H1 (cell line): ENCODE data around the gene AURKB. TPM values are rescaled to one million over a fixed set of nuclear protein-coding genes. Genes with fewer than 3 reads are reported as not detected.

Experiments used
- CTCF ChIA-PET: fragments of 300-600 bp; sonication (Branson Sonifier 250); formaldehyde crosslinking; loops from one replicate; lab custom pipeline; 2021; ENCODE audit not compliant: partially characterized antibody; lab: Charles Lee
- POLR2A ChIA-PET: fragments of 300-600 bp; sonication (Branson Sonifier 250); formaldehyde crosslinking; loops from one replicate; lab custom pipeline; 2021; ENCODE audit warnings: inconsistent platforms; ENCODE audit not compliant: partially characterized antibody; lab: Charles Lee
- DNase-seq, 2 experiments: peaks; one replicate each; pipeline versions ENCODE4 v3.0.0 to v3.0.0-alpha.2; 2010 to 2022; ENCODE audit warnings: low spot score in 2 of 2, low read depth in 1 of 2, mixed read lengths in 1 of 2
- FAIRE-seq: peaks from 2 replicates; lab custom pipeline; 2011; peaks lifted over from hg19 to GRCh38; lab: Jason Lieb, UNC
- H2AFZ ChIP-seq: 2 replicates; pipeline ENCODE4 v1.8.1; 2012; ENCODE audit warnings: low read length, inconsistent platforms
- H2AK5ac ChIP-seq: 2 replicates; pipeline ENCODE4 v1.6.1; 2013; ENCODE audit warnings: low read depth, low read length
- H2BK120ac ChIP-seq: replicated peaks from 2 replicates; pipeline ENCODE3; 2013; ENCODE audit warnings: low read depth, low read length, inconsistent platforms
- H2BK12ac ChIP-seq: 2 replicates; pipeline ENCODE4 v1.6.1; 2013; ENCODE audit warnings: low read depth, low read length
- H2BK15ac ChIP-seq: 2 replicates; pipeline ENCODE4 v1.6.1; 2013; ENCODE audit warnings: low read length
- H2BK20ac ChIP-seq: 2 replicates; pipeline ENCODE4 v1.6.1; 2013; ENCODE audit warnings: low read length
- H2BK5ac ChIP-seq: 2 replicates; pipeline ENCODE4 v1.6.1; 2013; ENCODE audit warnings: low read depth, low read length
- H3K14ac ChIP-seq: 2 replicates; pipeline ENCODE4 v1.6.1; 2013; ENCODE audit warnings: inconsistent platforms; ENCODE audit not compliant: insufficient read length
- H3K18ac ChIP-seq: 2 replicates; pipeline ENCODE4 v1.6.1; 2013; ENCODE audit warnings: low read length; ENCODE audit errors: extremely low read depth
- H3K23ac ChIP-seq: 2 replicates; pipeline ENCODE4 v1.6.1; 2013; ENCODE audit warnings: inconsistent platforms; ENCODE audit not compliant: insufficient read length
- H3K23me2 ChIP-seq: 2 replicates; pipeline ENCODE4 v1.6.1; 2013; ENCODE audit warnings: low read depth, low read length
- H3K27ac ChIP-seq: 2 replicates; pipeline ENCODE4 v1.6.1; 2011; ENCODE audit warnings: low read depth, low read length, inconsistent platforms
- H3K27me3 ChIP-seq, 4 experiments: replicated peaks in 1 of 4; 1 replicate in 1 of 4; 2 replicates in 3 of 4; pipeline versions ENCODE4 v1.6.1 to v1.8.1; 2011 to 2013; ENCODE audit warnings: low read length in 3 of 4, mild to moderate bottlenecking in 3 of 4, inconsistent platforms in 2 of 4, mixed read lengths in 2 of 4, moderate library complexity in 1 of 4; ENCODE audit not compliant: control insufficient read depth in 3 of 4, insufficient read depth in 3 of 4; ENCODE audit errors: extremely low read depth in 1 of 4
- H3K36me3 ChIP-seq, 4 experiments: 2 replicates each; pipeline versions ENCODE4 v1.6.1 to v1.8.1; 2011 to 2013; ENCODE audit warnings: mild to moderate bottlenecking in 4 of 4, low read length in 3 of 4, moderate library complexity in 2 of 4, control low read depth in 1 of 4, inconsistent platforms in 1 of 4; ENCODE audit not compliant: insufficient read depth in 4 of 4, control insufficient read depth in 2 of 4
- H3K4ac ChIP-seq: replicated peaks from 2 replicates; pipeline ENCODE3; 2013; ENCODE audit warnings: low read length, low read depth, mixed read lengths, inconsistent platforms; ENCODE audit not compliant: insufficient read length
- H3K4me1 ChIP-seq, 4 experiments: replicated peaks in 1 of 4; 1 replicate in 1 of 4; 2 replicates in 3 of 4; pipeline versions ENCODE4 v1.6.1 to v1.8.1; 2011 to 2013; ENCODE audit warnings: low read length in 3 of 4, inconsistent platforms in 2 of 4, mixed read lengths in 1 of 4; ENCODE audit not compliant: insufficient read depth in 4 of 4, control insufficient read depth in 3 of 4
- H3K4me2 ChIP-seq, 2 experiments: 2 replicates each; pipeline versions ENCODE4 v1.6.1 to v1.8.1; 2011 to 2013; ENCODE audit warnings: low read depth in 2 of 2, low read length in 2 of 2, control low read depth in 1 of 2, inconsistent platforms in 1 of 2, mild to moderate bottlenecking in 1 of 2; ENCODE audit not compliant: insufficient read depth in 1 of 2
- H3K4me3 ChIP-seq, 4 experiments: fragments of 200-600, 300-600 bp in 1 of 4; sonication (generic), shearing (Covaris generic), sonication (Bioruptor Twin) in 1 of 4; 2 replicates each; pipeline versions ENCODE4 v1.5.1 to v1.8.1; 2011 to 2016; ENCODE audit warnings: low read length in 4 of 4, low read depth in 3 of 4, control low read depth in 2 of 4, inconsistent platforms in 2 of 4, mild to moderate bottlenecking in 2 of 4, mixed read lengths in 1 of 4, moderate library complexity in 1 of 4; ENCODE audit not compliant: insufficient read depth in 2 of 4; ENCODE audit errors: extremely low read depth in 1 of 4
- H3K56ac ChIP-seq: replicated peaks from 2 replicates; pipeline ENCODE3; 2013; ENCODE audit warnings: low read depth, mild to moderate bottlenecking, mixed read lengths, low read length, inconsistent platforms; ENCODE audit not compliant: insufficient read length
- H3K79me1 ChIP-seq: 2 replicates; pipeline ENCODE4 v1.6.1; 2013; ENCODE audit warnings: low read depth, low read length, control low read depth
- H3K79me2 ChIP-seq, 2 experiments: 2 replicates each; pipeline versions ENCODE4 v1.6.1 to v1.8.1; 2012 to 2013; ENCODE audit warnings: low read length in 2 of 2, mild to moderate bottlenecking in 2 of 2, inconsistent platforms in 1 of 2; ENCODE audit not compliant: insufficient read depth in 2 of 2, control insufficient read depth in 1 of 2
- H3K9ac ChIP-seq, 4 experiments: replicated peaks in 1 of 4; 1 replicate in 1 of 4; 2 replicates in 3 of 4; pipeline versions ENCODE4 v1.6.1 to v1.8.1; 2011 to 2013; ENCODE audit warnings: low read depth in 3 of 4, low read length in 3 of 4, control low read depth in 2 of 4, mild to moderate bottlenecking in 2 of 4, moderate library complexity in 2 of 4, inconsistent platforms in 1 of 4; ENCODE audit errors: extremely low read depth in 1 of 4
- H3K9me3 ChIP-seq, 2 experiments: 2 replicates each; pipeline versions ENCODE4 v1.6.1 to v1.8.1; 2012 to 2013; ENCODE audit warnings: mild to moderate bottlenecking in 2 of 2, moderate library complexity in 2 of 2, control low read depth in 1 of 2, inconsistent platforms in 1 of 2, low read depth in 1 of 2, low read length in 1 of 2, mixed read lengths in 1 of 2; ENCODE audit not compliant: insufficient read depth in 2 of 2
- H4K20me1 ChIP-seq, 2 experiments: replicated peaks in 1 of 2; 2 replicates each; pipeline versions ENCODE3 to v1.8.1; 2011 to 2013; ENCODE audit warnings: inconsistent platforms in 2 of 2, low read length in 2 of 2, mild to moderate bottlenecking in 1 of 2; ENCODE audit not compliant: insufficient read depth in 2 of 2, control insufficient read depth in 1 of 2
- H4K5ac ChIP-seq: 2 replicates; pipeline ENCODE4 v1.6.1; 2013; ENCODE audit warnings: low read length, low read depth, mixed read lengths, inconsistent platforms; ENCODE audit not compliant: insufficient read length
- H4K8ac ChIP-seq: 2 replicates; pipeline ENCODE4 v1.8.0; 2013; ENCODE audit warnings: mild to moderate bottlenecking, moderate library complexity, low read length, inconsistent platforms; ENCODE audit not compliant: insufficient read depth; ENCODE audit errors: extremely low read depth
- H4K91ac ChIP-seq: replicated peaks from 2 replicates; pipeline ENCODE3; 2013; ENCODE audit warnings: low read length, mixed read lengths, inconsistent platforms; ENCODE audit not compliant: insufficient read length
- CBX8 ChIP-seq: fragments of 300-800, 300-1000 bp; sonication (generic); IDR thresholded peaks from 2 replicates; pipeline ENCODE4 v1.7.1; 2016; ENCODE audit warnings: low read depth, low read length, borderline replicate concordance
- EP300 ChIP-seq, 2 experiments: IDR thresholded peaks; 1 replicate in 1 of 2; 2 replicates in 1 of 2; pipeline ENCODE4 v1.6.1; 2011 to 2012; ENCODE audit warnings: low read depth in 2 of 2, low read length in 2 of 2, mild to moderate bottlenecking in 2 of 2, borderline replicate concordance in 1 of 2, inconsistent platforms in 1 of 2, moderate library complexity in 1 of 2
- GABPA ChIP-seq: IDR thresholded peaks from 2 replicates; pipeline ENCODE4 v1.6.1; 2011; ENCODE audit warnings: mild to moderate bottlenecking, low read length, moderate library complexity, borderline replicate concordance; ENCODE audit not compliant: insufficient read depth
- RXRA ChIP-seq: IDR thresholded peaks from 2 replicates; pipeline ENCODE4 v1.6.1; 2011; ENCODE audit warnings: low read depth, mild to moderate bottlenecking, low read length, moderate library complexity; ENCODE audit not compliant: insufficient read depth
- WGBS, 2 experiments: shearing (Covaris generic) in 1 of 2; methylation state at CpG; one replicate each; pipeline versions ENCODE4 v1.1.6 to v1.1.7; 2013 to 2015; ENCODE audit warnings: low lambda C conversion rate in 2 of 2, mixed read lengths in 2 of 2, inconsistent platforms in 1 of 2, low coverage in 1 of 2, missing lambda C conversion rate in 1 of 2; ENCODE audit not compliant: insufficient replicate concordance in 2 of 2, insufficient coverage in 1 of 2, insufficient read length in 1 of 2; ENCODE audit errors: extremely low coverage in 1 of 2, missing lambda C conversion rate in 1 of 2; 5-methylcytosine and 5-hydroxymethylcytosine counted together
- polyA plus RNA-seq, 7 experiments: library from polyadenylated mRNA; depleted of rRNA in 3 of 7; stranded (reverse) in 5 of 7; unstranded in 2 of 7; fragments of >200 nt in 5 of 7; fragments of 200-250 nt in 2 of 7; gene quantifications; 1 replicate in 5 of 7; 2 replicates in 1 of 7; 4 replicates in 1 of 7; pipeline versions ENCODE4 v1.2.1 to v1.2.3, GENCODE V29; 2011 to 2013; ENCODE audit warnings: missing spikeins in 2 of 7, mixed read lengths in 2 of 7
- total RNA-seq: library from RNA; stranded (reverse); fragmentation: NEBNext Ultra II Directional; extraction: Animal tissue kit (Norgen Biotek cat#: 25700); gene quantifications from 2 replicates; pipeline ENCODE4 v1.2.1, GENCODE V29; 2021

AURKB gene
- total and polyA plus RNA-seq, 2 of the 8 experiments (the other 6 are each of a cell fraction or from before 2014, with no cell fraction given), result 102 to 160 TPM

GRCh38 chr17:8254881-8255280 lies 44.5 kb upstream of the AURKB start:
- Histone ChIP-seq H3K27me3 (no peaks in the 10 kb centered on the region), H4K91ac (no peak overlapping the region), H3K23ac (no peak overlapping the region)
- POLR2A ChIA-PET, result interaction anchor here (1.5 to 66.3 kb wide), 3 partner anchors 9 to 47 kb away, joined by 3 to 1521 read pairs (median 1521); partner anchors contain the start of genes CTC1, PFAS, RANGRF and SLC25A35
- TF ChIP-seq GABPA (no peak), RXRA (no peak), CBX8 (no peak), EP300 (IDR thresholded peaks at IDR 0.05; ENCODE audit: borderline replicate concordance in 1 of 2, low read depth in 2 of 2, low read length in 2 of 2) (no peak)
- TF ChIP-seq, all 59 proteins: peak for 0
- no peak overlapping the region for H2BK20ac ChIP-seq
- no peak overlapping the region for H2AK5ac ChIP-seq
- H3K4me3 ChIP-seq, result no peak overlapping the region
- H3K4me1 ChIP-seq, result peaks cover 0 to 6% (median 2%) of the 10 kb centered on the region in 4 experiments; a peak in 5 of 7 replicates
- H3K4me2 ChIP-seq, result no peak overlapping the region
- H3K36me3 ChIP-seq, result peaks cover 28 to 59% (median 47%) of the 10 kb centered on the region in 4 experiments
- no peak overlapping the region for H3K14ac ChIP-seq
- H4K8ac ChIP-seq, result no peak overlapping the region
- H3K4ac ChIP-seq, result no peak overlapping the region
- no peak overlapping the region for H4K5ac ChIP-seq
- DNase-seq, result no peak
- no peak overlapping the region for H3K18ac ChIP-seq
- H2BK12ac ChIP-seq, result no peak overlapping the region
- no peak overlapping the region for H2BK120ac ChIP-seq
- H3K23me2 ChIP-seq, result peaks cover 7% of the 10 kb centered on the region
- no peak overlapping the region for H2BK5ac ChIP-seq
- CTCF ChIA-PET, result interaction anchor here (1.0 to 1.9 kb wide), 5 partner anchors 19 to 62 kb away, joined by 3 to 5 read pairs (median 4); no protein-coding TSS in a partner anchor
- peaks cover 19 to 35% of the 10 kb centered on the region in 2 experiments for H3K79me2 ChIP-seq
- no peak overlapping the region for H3K9ac ChIP-seq
- H4K20me1 ChIP-seq, result peaks cover 0 to 5% of the 10 kb centered on the region in 2 experiments
- H3K56ac ChIP-seq, result no peak overlapping the region
- 96% methylated on average over 11 of the region's 11 CpGs; no CpG with 5 or more reads in 1 of the 2 experiments for WGBS, 2 experiments
- H3K9me3 ChIP-seq, result no peaks in the 10 kb centered on the region
- peaks cover 9% of the 10 kb centered on the region; the same call in 1 of the 2 replicates for H3K79me1 ChIP-seq
- no peak overlapping the region for H2BK15ac ChIP-seq
- FAIRE-seq, result no peak
- no peak overlapping the region for H2AFZ ChIP-seq
- no peak overlapping the region for H3K27ac ChIP-seq
